NCI-H2196 (cell line): Measurements from ENCODE around the gene SCO2.
"Not testable (repeated sequence)": the region's sequence is repeated elsewhere in the genome, so short reads cannot be mapped to it uniquely, and the experiment has no call there.

Experiments
- DNase-seq: peaks from one replicate; lab custom pipeline; 2025; ENCODE audit not compliant: unreplicated experiment; lab: John Stamatoyannopoulos, UW

Gene SCO2

GRCh38 chr22:50522208-50522805, 3.1 kb downstream of the SCO2 start:
- DNase-seq = no peak

GRCh38 chr22:50521710-50522109, 3.7 kb downstream of the SCO2 start:
- DNase-seq = no peak

DNA sequence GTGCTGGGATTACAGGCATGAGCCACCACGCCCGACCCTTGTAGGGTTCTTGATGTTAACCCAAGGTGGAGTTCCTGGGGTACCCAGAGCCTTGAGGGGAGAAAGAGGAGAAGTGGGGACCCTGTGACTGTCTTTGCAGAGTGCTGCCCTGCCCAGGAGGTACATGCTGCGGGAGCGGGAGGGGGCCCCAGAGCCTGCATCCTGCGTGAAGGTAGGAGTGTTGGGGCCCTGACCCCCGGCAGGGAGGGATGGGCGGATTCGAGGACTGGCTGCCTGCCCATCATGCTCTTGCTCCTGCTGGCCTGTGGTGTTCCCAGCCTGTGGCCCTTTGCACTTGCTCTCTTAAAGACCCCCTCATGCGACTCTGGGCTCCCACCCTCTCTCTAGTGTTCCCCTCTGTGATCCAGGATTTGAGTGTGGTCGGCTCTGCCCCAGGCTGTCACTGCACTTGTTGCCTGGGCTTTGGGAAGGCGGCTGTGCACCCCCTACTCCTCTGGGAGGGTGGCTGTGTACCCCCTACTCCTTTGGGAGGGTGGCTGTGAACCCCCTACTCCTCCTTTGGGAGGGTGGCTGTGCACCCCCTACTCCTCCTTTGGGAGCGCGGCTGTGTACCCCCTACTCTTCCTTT, 4.5 kb downstream of the SCO2 start:
- no peak for DNase-seq

- not testable (repeated sequence) for DNase-seq
These were observed 5.2 kb downstream of the SCO2 start for GRCh38 chr22:50520184-50520583.

DNA sequence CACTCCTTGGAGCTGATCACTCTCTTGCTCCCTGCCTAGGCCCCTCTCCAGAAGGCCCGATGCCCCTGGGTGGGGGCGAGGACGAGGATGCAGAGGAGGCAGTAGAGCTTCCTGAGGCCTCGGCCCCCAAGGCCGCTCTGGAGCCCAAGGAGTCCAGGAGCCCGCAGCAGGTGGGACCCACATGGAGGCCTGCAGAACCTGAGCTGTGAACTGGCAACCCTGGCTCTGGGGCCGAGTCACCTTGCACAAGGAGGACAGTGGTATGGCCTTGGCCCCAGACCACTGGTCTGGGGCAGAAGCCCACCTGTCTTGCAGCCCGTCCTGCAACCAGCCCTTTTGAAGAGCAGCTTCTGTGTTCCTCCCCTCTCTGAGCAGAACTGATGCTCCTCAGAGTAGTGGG, 6.2 kb downstream of the SCO2 start:
- DNase-seq = no peak

- DNase-seq = no peak
These were observed 6.8 kb downstream of the SCO2 start for GRCh38 chr22:50518606-50519005.

GRCh38 chr22:50517495-50518260, 7.7 kb downstream of the SCO2 start:
- no peak for DNase-seq

DNA sequence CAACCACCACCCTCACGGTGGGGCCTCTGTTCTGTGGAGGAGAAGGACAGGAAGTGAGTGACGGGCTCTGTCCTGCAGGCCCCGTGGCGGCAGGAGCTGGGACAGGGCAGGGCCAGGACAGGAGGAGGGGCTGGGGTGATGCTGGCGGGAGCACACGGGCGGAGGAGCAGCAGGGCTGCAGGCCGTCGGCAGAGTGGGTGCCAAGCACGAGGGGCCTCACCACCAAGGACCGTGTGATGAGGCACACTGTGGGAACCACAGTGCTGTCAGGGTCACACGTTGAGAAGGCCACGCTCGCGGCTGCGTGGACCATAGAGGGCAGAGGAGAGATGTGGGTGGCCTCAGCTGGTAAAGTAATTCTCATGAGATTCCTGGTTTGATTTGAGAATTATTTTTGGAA, 8.5 kb downstream of the SCO2 start:
- DNase-seq = no peak

GRCh38 chr22:50516068-50516467, 9.3 kb downstream of the SCO2 start:
- no peak for DNase-seq

GRCh38 chr22:50513175-50513574, 12.2 kb downstream of the SCO2 start:
- no peak for DNase-seq

GRCh38 chr22:50508897-50509296, 16.5 kb downstream of the SCO2 start:
- no peak for DNase-seq

- DNase-seq = peak; percentile 91
These were observed 17.2 kb downstream of the SCO2 start, which contains the start of gene NCAPH2 for GRCh38 chr22:50507991-50508884. NCAPH2 (plus strand) TSS chr22:50508224; CDS start chr22:50508338, 114 bp downstream.

GRCh38 chr22:50507421-50507990, 17.9 kb downstream of the SCO2 start, which contains the start of gene LMF2:
LMF2 (minus strand) TSS chr22:50507702; CDS start chr22:50507675, 27 bp downstream.
- DNase-seq = peak; percentile 84

DNA sequence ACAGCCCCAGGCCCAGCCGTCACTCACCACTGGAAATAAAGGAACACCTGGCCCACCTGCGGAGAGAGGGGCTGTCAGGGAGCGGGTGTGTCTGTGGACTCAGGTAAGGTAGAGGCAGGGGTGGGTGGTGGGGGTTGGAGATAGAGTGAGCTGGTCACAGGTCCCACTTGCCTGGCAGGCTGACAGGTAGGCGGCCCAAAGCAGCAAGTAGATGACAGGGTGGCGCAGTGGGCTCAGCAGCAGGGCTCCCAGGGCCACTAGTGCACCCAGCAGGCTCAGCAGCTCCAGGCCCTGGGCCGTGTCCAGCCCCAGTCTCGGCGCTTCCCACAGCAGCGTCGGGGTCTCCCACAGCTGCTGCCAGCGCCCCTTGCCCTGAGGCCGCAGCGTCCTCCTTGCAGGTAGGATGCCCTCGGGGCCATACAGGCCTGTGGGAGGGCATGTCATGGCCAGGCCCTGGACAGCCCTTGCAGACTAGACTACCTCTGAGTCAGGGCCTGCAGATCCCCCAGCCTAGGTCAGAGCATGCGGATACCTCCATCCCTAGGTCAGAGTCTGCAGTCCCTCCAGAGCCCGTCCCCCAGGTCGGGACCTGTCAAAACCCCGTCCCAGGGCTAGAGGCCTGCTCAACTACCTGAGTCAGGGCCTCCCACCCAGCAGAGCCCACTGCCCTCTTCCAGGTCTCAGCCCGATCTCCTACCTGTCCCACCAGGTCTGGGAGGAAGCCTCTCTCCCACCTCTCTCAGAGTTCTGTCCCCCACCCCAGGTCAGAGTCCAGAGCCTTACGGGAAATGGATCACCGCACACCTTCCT, 18.6 kb downstream of the SCO2 start:
- DNase-seq = no peak

- no peak for DNase-seq
These were observed 19.4 kb downstream of the SCO2 start for GRCh38 chr22:50505776-50506610.

DNA sequence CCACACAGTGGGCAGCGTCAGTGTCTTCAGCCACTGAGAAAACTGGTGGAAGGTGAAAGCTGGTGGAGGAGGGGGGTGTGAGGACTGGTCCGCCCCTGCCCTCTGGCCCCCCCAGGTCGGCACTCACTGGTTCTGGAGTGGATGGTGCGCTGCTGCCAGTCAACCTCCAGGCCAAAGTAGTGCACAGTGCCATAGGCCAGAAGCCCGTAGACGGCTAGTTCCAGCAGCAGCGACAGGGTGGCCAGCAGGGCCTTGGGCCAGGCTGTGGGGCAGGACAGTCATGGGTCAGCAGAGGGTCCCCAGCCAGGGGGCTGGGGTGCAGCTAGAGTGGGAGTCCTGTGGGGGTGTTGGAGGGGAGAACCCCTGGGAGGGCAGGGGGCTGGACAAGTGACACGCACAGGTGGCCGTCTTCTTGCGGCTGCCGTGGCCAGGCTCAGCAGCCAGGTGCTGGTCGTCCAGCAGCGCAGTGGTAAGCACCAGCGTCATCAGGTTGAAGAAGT, 20.1 kb downstream of the SCO2 start:
- DNase-seq = no peak

DNA sequence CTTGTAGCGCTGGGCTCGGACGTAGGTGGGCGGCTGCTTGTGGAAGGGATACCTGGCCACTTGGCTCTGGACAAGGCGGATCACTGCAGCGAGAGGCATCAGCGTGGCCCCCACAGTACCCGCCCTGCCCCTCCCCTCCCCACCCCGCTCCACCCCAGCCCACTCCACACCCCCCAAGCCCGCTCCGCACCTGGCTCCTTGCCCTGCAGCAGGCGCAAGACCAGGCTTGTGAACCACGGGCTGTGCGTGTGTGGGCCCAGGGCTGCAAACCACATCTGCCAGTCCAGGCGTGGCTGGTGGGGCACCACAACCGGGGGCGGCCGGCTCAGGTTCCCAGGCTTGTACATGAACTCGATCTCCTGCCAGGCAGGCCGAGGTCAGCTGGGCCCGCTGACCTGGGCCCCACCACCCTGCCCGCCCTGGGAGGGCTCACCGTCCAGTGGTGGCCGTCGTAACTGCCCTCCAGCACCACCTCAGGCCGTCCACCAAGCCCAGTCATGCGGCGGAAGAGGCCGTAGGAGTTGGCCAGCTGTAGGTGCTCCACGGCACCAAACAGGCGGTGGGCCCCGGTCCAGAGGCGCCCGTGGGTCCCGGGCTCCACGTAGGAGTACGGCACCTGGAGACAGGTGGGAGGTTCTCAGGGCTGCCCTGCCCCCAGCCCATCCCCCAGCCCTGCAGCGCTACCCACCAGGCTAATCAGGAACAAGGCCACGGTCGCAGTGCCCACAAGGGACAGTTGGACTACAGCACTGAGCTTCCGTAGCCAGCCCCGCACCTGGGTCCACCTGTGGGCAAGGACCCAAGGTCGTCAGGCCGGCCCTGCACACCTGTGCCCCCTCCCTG, 20.8 kb downstream of the SCO2 start:
- no peak for DNase-seq
